GM23248 (cell line): Measurements from ENCODE around the gene PHF12.

ENCODE experiments used
- EZH2 ChIP-seq: fragments of 200-600 bp; sonication (generic); IDR thresholded peaks from 2 replicates; pipeline ENCODE4 v1.6.1; 2018; ENCODE audit warnings: antibody characterized with exemption, mild to moderate bottlenecking; ENCODE audit not compliant: insufficient read depth, poor library complexity, severe bottlenecking
- EZH2phosphoT487 ChIP-seq: fragments of 200-600 bp; sonication (generic); IDR thresholded peaks from 2 replicates; pipeline ENCODE4 v1.6.1; 2018; ENCODE audit warnings: antibody characterized with exemption, moderate library complexity, mild to moderate bottlenecking, low read depth; ENCODE audit not compliant: insufficient read depth

- TF ChIP-seq EZH2phosphoT487, result no peak
- TF ChIP-seq EZH2, result no peak
Measured at GRCh38 chr17:28910534-28910933, 40.8 kb downstream of the PHF12 start.
